HCT116 (cell line): Measurements from ENCODE around the gene INPP5D. TPM values are rescaled to one million over a fixed set of nuclear protein-coding genes. Genes with fewer than 3 reads are reported as not detected.

ENCODE experiments used
- ATAC-seq: fragments of 200-7000 bp; cut with Tn5 transposase; 2 replicates; pipeline ENCODE4 v1.9.1; 2020; ENCODE audit warnings: mild to moderate bottlenecking, moderate library complexity
- BruUV-seq: library from RNA; stranded (reverse); fragments of 400-500 nt; replicated peaks from 2 replicates; lab custom pipeline; 2021; lab: Mats Ljungman, UMichigan
- CTCF ChIA-PET: fragments of 300-600 bp; sonication (Branson Sonifier 250); formaldehyde crosslinking; loops from one replicate; lab custom pipeline; 2021; ENCODE audit warnings: antibody characterized with exemption; lab: Charles Lee
- POLR2A ChIA-PET: fragments of 300-600, 350-600 bp; sonication (Branson Sonifier 250); formaldehyde crosslinking; loops from one replicate; lab custom pipeline; 2021; ENCODE audit warnings: antibody characterized with exemption; lab: Charles Lee
- RAD21 ChIA-PET, 2 experiments: fragments of 300-600 bp; sonication (Branson Sonifier 250); formaldehyde crosslinking; loops; one replicate each; lab custom pipeline; 2023; ENCODE audit warnings: low total read pairs in 2 of 2; ENCODE audit not compliant: uncharacterized antibody in 2 of 2, unreplicated experiment in 2 of 2, low non-redundant PET in 1 of 2; lab: Charles Lee
- DNase-seq: peaks from one replicate; pipeline ENCODE4 v3.0.0-alpha.2; 2010; ENCODE audit warnings: low read depth, low spot score
- H2AFZ ChIP-seq: fragments of 200-600 bp; shearing (Covaris generic), sonication (generic); 2 replicates; pipeline ENCODE4 v1.6.1; 2017; ENCODE audit warnings: low read depth, mixed run types, mixed read lengths, antibody characterized with exemption, low read length; ENCODE audit not compliant: poor library complexity, severe bottlenecking
- H3K27ac ChIP-seq: 2 replicates; pipeline ENCODE4 v1.5.1; 2012; ENCODE audit warnings: low read depth, low read length
- H3K27me3 ChIP-seq: fragments of 200-600 bp; sonication (generic); 2 replicates; pipeline ENCODE4 v1.6.1; 2016; ENCODE audit warnings: mixed run types, low read length, mixed read lengths; ENCODE audit not compliant: insufficient read depth
- H3K36me3 ChIP-seq, 2 experiments: fragments of 200-500 bp in 1 of 2; fragments of 200-600 bp in 1 of 2; sonication (Bioruptor generic) in 1 of 2; sonication (generic) in 1 of 2; 2 replicates each; pipeline versions ENCODE4 v1.5.1 to v1.6.1; 2014 to 2016; ENCODE audit warnings: low read length in 2 of 2, inconsistent platforms in 1 of 2, mixed read lengths in 1 of 2, mixed run types in 1 of 2; ENCODE audit not compliant: insufficient read depth in 2 of 2, control insufficient read depth in 1 of 2
- H3K4me1 ChIP-seq, 2 experiments: fragments of 200-600 bp in 1 of 2; sonication (generic) in 1 of 2; 2 replicates each; pipeline versions ENCODE4 v1.5.1 to v1.6.1; 2012 to 2017; ENCODE audit warnings: low read length in 2 of 2, inconsistent platforms in 1 of 2, mild to moderate bottlenecking in 1 of 2, mixed read lengths in 1 of 2, mixed run types in 1 of 2, moderate library complexity in 1 of 2; ENCODE audit not compliant: insufficient read depth in 2 of 2, control insufficient read depth in 1 of 2
- H3K4me2 ChIP-seq: fragments of 200-600 bp; sonication (generic); 2 replicates; pipeline ENCODE4 v1.6.1; 2017; ENCODE audit warnings: mixed run types, low read length, mixed read lengths
- H3K4me3 ChIP-seq, 2 experiments: fragments of 200-600 bp in 1 of 2; sonication (generic) in 1 of 2; replicated peaks in 1 of 2; 2 replicates each; pipeline ENCODE4 v1.5.1; 2011 to 2016; ENCODE audit warnings: low read length in 2 of 2, control low read depth in 1 of 2, low read depth in 1 of 2, mild to moderate bottlenecking in 1 of 2, mixed read lengths in 1 of 2, mixed run types in 1 of 2
- H3K79me2 ChIP-seq: fragments of 200-600 bp; sonication (generic); 2 replicates; pipeline ENCODE4 v1.6.1; 2017; ENCODE audit warnings: mild to moderate bottlenecking, mixed run types, low read length, moderate library complexity, mixed read lengths; ENCODE audit not compliant: insufficient read depth
- H3K9ac ChIP-seq: fragments of 200-600 bp; sonication (generic); 2 replicates; pipeline ENCODE4 v1.6.1; 2016; ENCODE audit warnings: low read length, mixed read lengths
- H3K9me2 ChIP-seq: fragments of 200-600 bp; sonication (generic), shearing (Covaris generic); 2 replicates; pipeline ENCODE4 v1.6.1; 2017; ENCODE audit warnings: mixed run types, mild to moderate bottlenecking, moderate library complexity; ENCODE audit not compliant: insufficient read depth
- H3K9me3 ChIP-seq, 2 experiments: fragments of 200-500 bp in 1 of 2; fragments of 200-600 bp in 1 of 2; sonication (Bioruptor generic) in 1 of 2; sonication (generic) in 1 of 2; 2 replicates each; pipeline ENCODE4 v1.6.1; 2014 to 2017; ENCODE audit warnings: low read length in 2 of 2, mixed read lengths in 2 of 2, inconsistent platforms in 1 of 2, low read depth in 1 of 2, mild to moderate bottlenecking in 1 of 2, mixed run types in 1 of 2, moderate library complexity in 1 of 2; ENCODE audit not compliant: control insufficient read depth in 1 of 2, insufficient read depth in 1 of 2
- H4K20me1 ChIP-seq: fragments of 200-600 bp; sonication (generic), shearing (Covaris generic); 2 replicates; pipeline ENCODE4 v1.6.1; 2017; ENCODE audit warnings: mixed run types, mild to moderate bottlenecking, moderate library complexity; ENCODE audit not compliant: insufficient read depth
- CBX3 ChIP-seq: IDR thresholded peaks from 2 replicates; pipeline ENCODE4 v1.6.1; 2012; ENCODE audit warnings: low read depth
- CEBPB ChIP-seq: IDR thresholded peaks from 2 replicates; pipeline ENCODE4 v1.6.1; 2012; ENCODE audit warnings: low read depth
- ELF1 ChIP-seq: IDR thresholded peaks from 2 replicates; pipeline ENCODE4 v1.6.1; 2012; ENCODE audit warnings: low read depth, borderline replicate concordance
- EZH2 ChIP-seq: fragments of 200-600 bp; sonication (generic); IDR thresholded peaks from 2 replicates; pipeline ENCODE4 v1.6.1; 2017; ENCODE audit warnings: antibody characterized with exemption, mixed run types
- EZH2phosphoT487 ChIP-seq: fragments of 200-600 bp; IDR thresholded peaks from 2 replicates; pipeline ENCODE4 v1.6.1; 2018; ENCODE audit warnings: antibody characterized with exemption, borderline replicate concordance
- JUND ChIP-seq: IDR thresholded peaks from 2 replicates; pipeline ENCODE4 v1.6.1; 2012
- POLR2A ChIP-seq: IDR thresholded peaks from 2 replicates; pipeline ENCODE4 v1.7.0; 2011; ENCODE audit warnings: borderline replicate concordance; ENCODE audit not compliant: insufficient read depth, insufficient read length; ENCODE audit errors: extremely low read depth
- POLR2AphosphoS5 ChIP-seq: IDR thresholded peaks from 2 replicates; pipeline ENCODE4 v1.6.1; 2011; ENCODE audit warnings: mild to moderate bottlenecking, low read depth, low read length, moderate library complexity
- RAD21 ChIP-seq: IDR thresholded peaks from 2 replicates; pipeline ENCODE4 v1.6.1; 2012; ENCODE audit warnings: low read depth, mild to moderate bottlenecking
- SP1 ChIP-seq: IDR thresholded peaks from 2 replicates; pipeline ENCODE4 v1.6.1; 2012; ENCODE audit warnings: low read depth
- SRF ChIP-seq: IDR thresholded peaks from 2 replicates; pipeline ENCODE4 v1.6.1; 2012; ENCODE audit warnings: low read depth
- TCF7L2 ChIP-seq: IDR thresholded peaks from 2 replicates; pipeline ENCODE4 v1.7.0; 2011; ENCODE audit warnings: borderline replicate concordance, inconsistent platforms; ENCODE audit not compliant: insufficient read depth, insufficient read length; ENCODE audit errors: extremely low read depth
- ZFX ChIP-seq: fragments of 450-650 bp; IDR thresholded peaks from 2 replicates; pipeline ENCODE4 v1.6.1; 2017
- ZNF274 ChIP-seq: fragments of 200-500 bp; sonication (Bioruptor generic); IDR thresholded peaks from 2 replicates; pipeline ENCODE4 v1.6.1; 2014; ENCODE audit warnings: mild to moderate bottlenecking, low read depth, low read length, inconsistent platforms
- intact Hi-C: fragments of 100-400 bp; cut with micrococcal nuclease; formaldehyde crosslinking; loops from 2 replicates; pipeline ENCODE4 v1.10.0; 2022
- total RNA-seq: library from RNA; stranded (reverse); gene quantifications from one replicate; pipeline ENCODE4 v1.2.1, GENCODE V29; 2021; ENCODE audit not compliant: unreplicated experiment
- TF ChIP-seq, protein P1 (sequence below): IDR thresholded peaks from 2 replicates; pipeline ENCODE4 v1.6.1; 2012
- TF ChIP-seq, protein P2 (sequence below): IDR thresholded peaks from 2 replicates; pipeline ENCODE4 v1.6.1; 2011; ENCODE audit warnings: mild to moderate bottlenecking, low read length, moderate library complexity; ENCODE audit not compliant: insufficient replicate concordance; ENCODE audit errors: extremely low read depth
- TF ChIP-seq, protein P3 (sequence below), 3 experiments: fragments of 200-600 bp in 1 of 3; sonication (generic) in 1 of 3; IDR thresholded peaks in 2 of 3; conservative IDR thresholded peaks in 1 of 3; 2 replicates each; pipeline ENCODE4 v1.5.1; 2012 to 2017; ENCODE audit warnings: low read depth in 2 of 3, low read length in 2 of 3, antibody characterized with exemption in 1 of 3, borderline replicate concordance in 1 of 3, control low read depth in 1 of 3, mild to moderate bottlenecking in 1 of 3, mixed read lengths in 1 of 3, mixed run types in 1 of 3, moderate library complexity in 1 of 3; ENCODE audit not compliant: insufficient read depth in 1 of 3
- TF ChIP-seq, protein P4 (sequence below): IDR thresholded peaks from 2 replicates; pipeline ENCODE4 v1.6.1; 2012; ENCODE audit warnings: low read depth

INPP5D gene
- total RNA-seq, 1 experiment from 2014 or later = 1.8 TPM

GRCh38 chr2:233193738-233194137, 133.6 kb downstream of the INPP5D start:
- Histone ChIP-seq H3K36me3 (no peaks in the 10 kb centered on the region), H3K4me3 (no peak overlapping the region), H3K9me3 (no peaks in the 10 kb centered on the region), H3K79me2 (no peaks in the 10 kb centered on the region), H3K4me1 (no peaks in the 10 kb centered on the region), H3K9me2 (no peaks in the 10 kb centered on the region), H3K4me2 (no peak overlapping the region), H2AFZ (no peak overlapping the region), H3K9ac (no peak overlapping the region), H4K20me1 (no peaks in the 10 kb centered on the region), H3K27ac (no peak overlapping the region), H3K27me3 (no peaks in the 10 kb centered on the region)
- ChIA-PET CTCF (no interaction called here), RAD21 (no interaction called here), POLR2A (no interaction called here)
- ATAC-seq = no peak
- intact Hi-C loops = no loop called here
- no peak for DNase-seq
- no TSS peak for BruUV-seq
- TF ChIP-seq ELF1 (no peak), POLR2A (no peak), POLR2AphosphoS5 (no peak), EZH2 (no peak), ZFX (no peak), EZH2phosphoT487 (no peak), SP1 (no peak), RAD21 (no peak), CEBPB (no peak), SRF (no peak), ZNF274 (no peak), JUND (no peak), CBX3 (no peak), TCF7L2 (no peak)
- TF ChIP-seq, protein P1, sequence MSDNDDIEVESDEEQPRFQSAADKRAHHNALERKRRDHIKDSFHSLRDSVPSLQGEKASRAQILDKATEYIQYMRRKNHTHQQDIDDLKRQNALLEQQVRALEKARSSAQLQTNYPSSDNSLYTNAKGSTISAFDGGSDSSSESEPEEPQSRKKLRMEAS = no peak
- TF ChIP-seq, protein P2, sequence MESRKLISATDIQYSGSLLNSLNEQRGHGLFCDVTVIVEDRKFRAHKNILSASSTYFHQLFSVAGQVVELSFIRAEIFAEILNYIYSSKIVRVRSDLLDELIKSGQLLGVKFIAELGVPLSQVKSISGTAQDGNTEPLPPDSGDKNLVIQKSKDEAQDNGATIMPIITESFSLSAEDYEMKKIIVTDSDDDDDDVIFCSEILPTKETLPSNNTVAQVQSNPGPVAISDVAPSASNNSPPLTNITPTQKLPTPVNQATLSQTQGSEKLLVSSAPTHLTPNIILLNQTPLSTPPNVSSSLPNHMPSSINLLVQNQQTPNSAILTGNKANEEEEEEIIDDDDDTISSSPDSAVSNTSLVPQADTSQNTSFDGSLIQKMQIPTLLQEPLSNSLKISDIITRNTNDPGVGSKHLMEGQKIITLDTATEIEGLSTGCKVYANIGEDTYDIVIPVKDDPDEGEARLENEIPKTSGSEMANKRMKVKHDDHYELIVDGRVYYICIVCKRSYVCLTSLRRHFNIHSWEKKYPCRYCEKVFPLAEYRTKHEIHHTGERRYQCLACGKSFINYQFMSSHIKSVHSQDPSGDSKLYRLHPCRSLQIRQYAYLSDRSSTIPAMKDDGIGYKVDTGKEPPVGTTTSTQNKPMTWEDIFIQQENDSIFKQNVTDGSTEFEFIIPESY = no peak
- TF ChIP-seq, protein P3, sequence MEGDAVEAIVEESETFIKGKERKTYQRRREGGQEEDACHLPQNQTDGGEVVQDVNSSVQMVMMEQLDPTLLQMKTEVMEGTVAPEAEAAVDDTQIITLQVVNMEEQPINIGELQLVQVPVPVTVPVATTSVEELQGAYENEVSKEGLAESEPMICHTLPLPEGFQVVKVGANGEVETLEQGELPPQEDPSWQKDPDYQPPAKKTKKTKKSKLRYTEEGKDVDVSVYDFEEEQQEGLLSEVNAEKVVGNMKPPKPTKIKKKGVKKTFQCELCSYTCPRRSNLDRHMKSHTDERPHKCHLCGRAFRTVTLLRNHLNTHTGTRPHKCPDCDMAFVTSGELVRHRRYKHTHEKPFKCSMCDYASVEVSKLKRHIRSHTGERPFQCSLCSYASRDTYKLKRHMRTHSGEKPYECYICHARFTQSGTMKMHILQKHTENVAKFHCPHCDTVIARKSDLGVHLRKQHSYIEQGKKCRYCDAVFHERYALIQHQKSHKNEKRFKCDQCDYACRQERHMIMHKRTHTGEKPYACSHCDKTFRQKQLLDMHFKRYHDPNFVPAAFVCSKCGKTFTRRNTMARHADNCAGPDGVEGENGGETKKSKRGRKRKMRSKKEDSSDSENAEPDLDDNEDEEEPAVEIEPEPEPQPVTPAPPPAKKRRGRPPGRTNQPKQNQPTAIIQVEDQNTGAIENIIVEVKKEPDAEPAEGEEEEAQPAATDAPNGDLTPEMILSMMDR (IDR thresholded peaks at IDR 0.05 in 2 of 3, conservative IDR thresholded peaks at IDR 0.05 in 1 of 3; ENCODE audit: borderline replicate concordance in 1 of 3, insufficient read depth in 1 of 3, low read depth in 2 of 3, low read length in 2 of 3) = no peak
- TF ChIP-seq, protein P4, sequence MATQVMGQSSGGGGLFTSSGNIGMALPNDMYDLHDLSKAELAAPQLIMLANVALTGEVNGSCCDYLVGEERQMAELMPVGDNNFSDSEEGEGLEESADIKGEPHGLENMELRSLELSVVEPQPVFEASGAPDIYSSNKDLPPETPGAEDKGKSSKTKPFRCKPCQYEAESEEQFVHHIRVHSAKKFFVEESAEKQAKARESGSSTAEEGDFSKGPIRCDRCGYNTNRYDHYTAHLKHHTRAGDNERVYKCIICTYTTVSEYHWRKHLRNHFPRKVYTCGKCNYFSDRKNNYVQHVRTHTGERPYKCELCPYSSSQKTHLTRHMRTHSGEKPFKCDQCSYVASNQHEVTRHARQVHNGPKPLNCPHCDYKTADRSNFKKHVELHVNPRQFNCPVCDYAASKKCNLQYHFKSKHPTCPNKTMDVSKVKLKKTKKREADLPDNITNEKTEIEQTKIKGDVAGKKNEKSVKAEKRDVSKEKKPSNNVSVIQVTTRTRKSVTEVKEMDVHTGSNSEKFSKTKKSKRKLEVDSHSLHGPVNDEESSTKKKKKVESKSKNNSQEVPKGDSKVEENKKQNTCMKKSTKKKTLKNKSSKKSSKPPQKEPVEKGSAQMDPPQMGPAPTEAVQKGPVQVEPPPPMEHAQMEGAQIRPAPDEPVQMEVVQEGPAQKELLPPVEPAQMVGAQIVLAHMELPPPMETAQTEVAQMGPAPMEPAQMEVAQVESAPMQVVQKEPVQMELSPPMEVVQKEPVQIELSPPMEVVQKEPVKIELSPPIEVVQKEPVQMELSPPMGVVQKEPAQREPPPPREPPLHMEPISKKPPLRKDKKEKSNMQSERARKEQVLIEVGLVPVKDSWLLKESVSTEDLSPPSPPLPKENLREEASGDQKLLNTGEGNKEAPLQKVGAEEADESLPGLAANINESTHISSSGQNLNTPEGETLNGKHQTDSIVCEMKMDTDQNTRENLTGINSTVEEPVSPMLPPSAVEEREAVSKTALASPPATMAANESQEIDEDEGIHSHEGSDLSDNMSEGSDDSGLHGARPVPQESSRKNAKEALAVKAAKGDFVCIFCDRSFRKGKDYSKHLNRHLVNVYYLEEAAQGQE = no peak
